ENCODE data around the gene PKP4.
"Not testable (repeated sequence)": the region's sequence is repeated elsewhere in the genome, so short reads cannot be mapped to it uniquely, and the experiment has no call there.

The PKP4 gene

DNA sequence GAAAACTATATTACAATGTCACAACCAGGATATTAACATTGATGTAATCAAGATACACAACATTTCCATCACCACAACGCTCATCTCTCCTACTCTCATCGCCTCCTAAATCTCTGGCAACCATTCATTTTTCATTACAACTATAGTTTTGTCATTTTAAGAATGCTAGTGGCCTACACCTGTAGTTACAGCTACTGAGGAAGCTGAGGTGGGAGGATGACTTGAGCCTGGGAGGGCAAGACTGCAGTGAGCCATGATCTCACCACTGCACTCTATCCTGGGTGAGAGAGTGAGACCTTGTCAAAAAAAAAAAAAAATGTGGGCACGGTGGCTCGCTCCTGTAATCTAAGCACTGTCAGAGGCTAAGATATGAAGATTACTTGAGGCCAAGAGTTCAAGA, 10.5 kb downstream of the PKP4 start:
- no peak for DNase-seq

- DNase-seq: not testable (repeated sequence)
These were observed 16.1 kb downstream of the PKP4 start for GRCh38 chr2:158472829-158473228.

- DNase-seq: not testable (repeated sequence)
These were observed 16.5 kb downstream of the PKP4 start for GRCh38 chr2:158473300-158473699.

DNA sequence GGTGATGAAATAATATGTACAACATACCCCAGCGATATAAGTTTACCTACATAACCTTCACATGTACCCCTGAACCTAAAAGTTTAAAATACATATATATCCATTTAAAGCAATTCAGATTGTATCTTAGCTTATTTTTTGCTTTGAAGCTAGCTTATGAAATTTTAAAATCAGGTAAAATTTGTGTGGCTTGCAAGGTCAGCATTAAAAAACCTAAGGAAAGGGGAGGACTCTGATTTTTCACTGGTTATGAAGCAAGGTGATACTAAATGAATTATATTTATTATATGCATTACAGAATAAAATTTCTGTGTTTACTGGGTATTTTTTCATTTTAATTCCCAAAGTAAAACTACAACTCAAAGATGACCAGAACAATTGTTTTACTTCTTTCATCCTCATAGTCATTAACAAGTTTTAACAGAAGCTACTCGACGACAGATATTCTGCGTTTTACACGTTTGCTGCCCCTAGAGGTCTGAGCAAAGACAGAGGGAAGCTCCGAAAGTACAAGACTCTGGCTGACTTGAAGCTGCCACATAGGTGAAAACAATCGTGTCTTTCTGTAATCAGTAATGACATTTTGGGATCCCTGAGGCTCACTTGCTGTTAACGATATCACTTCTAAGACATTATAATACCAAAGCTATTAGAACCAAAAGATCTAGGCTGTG, 17.1 kb downstream of the PKP4 start:
- no peak for DNase-seq

GRCh38 chr2:158474526-158475011, 17.8 kb downstream of the PKP4 start:
- DNase-seq: not testable (repeated sequence)

DNA sequence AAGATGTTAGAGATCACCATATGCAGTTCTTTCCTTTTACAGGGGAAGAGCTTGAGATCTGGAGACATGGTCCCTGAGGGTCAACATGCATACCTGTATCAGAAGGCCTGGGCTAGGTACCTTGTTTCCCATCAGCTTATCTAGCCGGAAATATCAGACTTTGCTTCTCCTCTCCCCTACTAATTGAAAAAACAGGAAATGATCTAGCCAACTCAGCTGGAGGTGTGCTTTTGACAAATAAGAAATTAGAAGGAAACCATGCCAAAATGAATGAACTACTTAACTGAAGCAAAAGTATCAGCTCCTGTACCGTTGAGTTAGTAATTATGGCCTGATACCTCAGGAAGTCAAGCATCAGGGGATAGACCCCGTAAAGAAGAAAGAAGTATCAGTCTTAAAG, 20.4 kb downstream of the PKP4 start:
- DNase-seq: no peak

DNA sequence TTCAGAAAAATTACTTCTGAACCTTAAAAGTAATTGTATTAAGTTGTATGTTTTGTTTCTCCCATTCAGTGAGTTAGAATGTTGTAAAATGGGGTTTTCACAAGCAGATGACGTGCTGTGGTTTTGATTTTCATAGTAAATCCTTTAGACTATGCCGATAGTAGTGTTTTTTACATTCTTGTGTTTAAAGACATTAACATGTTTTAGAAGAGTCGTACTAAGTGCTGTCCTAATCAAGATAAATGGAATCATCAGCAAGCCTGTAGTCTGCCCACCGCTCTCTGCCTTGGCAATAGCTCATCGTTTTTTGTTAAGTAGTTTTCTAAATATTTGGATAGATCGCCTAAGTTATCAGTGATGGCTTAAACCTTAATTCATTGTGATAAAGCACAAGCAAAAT, 21.5 kb downstream of the PKP4 start:
- DNase-seq: no peak

- DNase-seq: no peak
These were observed 22.1 kb downstream of the PKP4 start for GRCh38 chr2:158478816-158479215.

DNA sequence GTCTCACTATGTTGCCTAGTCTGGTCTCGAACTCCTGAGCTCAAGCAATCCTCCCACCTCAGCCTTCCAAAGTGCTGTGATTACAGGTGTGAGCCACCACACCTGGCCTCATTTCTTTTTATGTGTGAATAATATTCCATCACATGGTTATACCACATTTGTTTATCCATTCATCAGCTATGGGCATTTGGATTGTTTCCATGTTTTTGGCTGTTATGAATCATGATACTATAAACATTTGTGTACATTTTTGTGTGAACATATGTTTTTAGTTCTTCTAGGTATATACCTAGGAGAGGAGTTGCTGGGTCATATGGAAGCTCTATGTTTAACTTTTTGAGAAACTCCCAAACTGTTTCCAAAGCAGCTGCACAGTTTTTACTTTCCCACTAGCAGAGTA, 24.4 kb downstream of the PKP4 start:
- DNase-seq: no peak

GRCh38 chr2:158482594-158482993, 25.8 kb downstream of the PKP4 start:
- no peak for DNase-seq

- DNase-seq: no peak
These were observed 28.3 kb downstream of the PKP4 start for GRCh38 chr2:158484892-158485556.

DNA sequence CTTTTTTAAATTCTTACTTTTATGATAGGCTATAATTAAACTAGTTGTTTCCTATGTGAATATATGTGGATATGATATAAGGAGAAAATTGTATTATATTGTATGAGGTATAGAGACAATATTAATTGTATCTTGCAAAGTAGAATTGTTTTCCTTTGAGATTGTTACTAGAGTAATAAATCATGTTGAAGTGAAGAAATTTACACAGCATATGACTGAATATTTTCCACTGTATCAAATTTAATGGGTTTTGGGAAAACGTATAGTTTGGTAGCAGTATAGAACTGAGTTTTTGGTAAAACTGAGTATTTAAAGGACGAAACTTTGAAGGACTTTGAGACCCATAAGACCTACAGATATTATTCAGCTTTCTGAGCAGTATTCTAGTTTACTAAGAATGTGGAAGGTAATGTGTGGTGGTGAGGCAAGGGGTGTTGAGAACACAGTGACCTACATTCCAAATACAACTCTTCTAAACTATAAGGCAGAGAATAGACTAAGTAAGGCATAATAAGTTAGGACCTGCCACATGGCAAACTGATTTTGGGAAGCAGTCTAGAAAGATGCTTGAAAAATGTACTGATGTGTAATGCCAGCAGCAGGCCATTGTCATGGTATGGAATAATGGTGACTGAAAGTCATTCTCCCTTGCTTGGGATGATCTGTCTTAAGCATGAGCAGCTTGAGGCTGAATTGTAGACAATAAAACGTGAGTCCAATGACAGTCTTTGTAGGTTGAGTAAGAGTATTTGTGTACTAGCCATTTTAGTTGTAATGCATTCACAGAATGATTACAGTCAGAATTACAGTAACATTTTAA, 29.6 kb downstream of the PKP4 start:
- DNase-seq: no peak

GRCh38 chr2:158486970-158487325, 30.2 kb downstream of the PKP4 start:
- no peak for DNase-seq

DNA sequence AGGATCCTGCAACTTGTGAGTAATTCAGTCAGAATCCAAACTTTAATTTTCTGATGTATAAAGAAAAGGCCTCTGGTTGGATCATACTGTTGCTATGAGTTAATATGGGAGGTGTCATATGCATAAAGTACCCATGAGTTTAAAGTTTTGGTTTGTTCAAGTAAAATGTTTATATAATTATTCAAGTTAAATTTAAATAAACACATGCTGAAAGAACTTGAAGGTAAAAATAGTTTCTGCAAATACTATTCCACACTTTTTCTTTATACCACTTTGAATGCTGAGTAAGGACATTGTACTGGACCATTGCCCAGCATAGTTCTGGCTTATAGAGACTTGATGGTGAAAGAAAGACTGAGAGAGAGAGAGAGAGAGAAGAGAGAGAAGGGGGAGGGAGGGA, 30.7 kb downstream of the PKP4 start:
- no peak for DNase-seq

GRCh38 chr2:158488442-158489216, 31.9 kb downstream of the PKP4 start:
- no peak for DNase-seq

DNA sequence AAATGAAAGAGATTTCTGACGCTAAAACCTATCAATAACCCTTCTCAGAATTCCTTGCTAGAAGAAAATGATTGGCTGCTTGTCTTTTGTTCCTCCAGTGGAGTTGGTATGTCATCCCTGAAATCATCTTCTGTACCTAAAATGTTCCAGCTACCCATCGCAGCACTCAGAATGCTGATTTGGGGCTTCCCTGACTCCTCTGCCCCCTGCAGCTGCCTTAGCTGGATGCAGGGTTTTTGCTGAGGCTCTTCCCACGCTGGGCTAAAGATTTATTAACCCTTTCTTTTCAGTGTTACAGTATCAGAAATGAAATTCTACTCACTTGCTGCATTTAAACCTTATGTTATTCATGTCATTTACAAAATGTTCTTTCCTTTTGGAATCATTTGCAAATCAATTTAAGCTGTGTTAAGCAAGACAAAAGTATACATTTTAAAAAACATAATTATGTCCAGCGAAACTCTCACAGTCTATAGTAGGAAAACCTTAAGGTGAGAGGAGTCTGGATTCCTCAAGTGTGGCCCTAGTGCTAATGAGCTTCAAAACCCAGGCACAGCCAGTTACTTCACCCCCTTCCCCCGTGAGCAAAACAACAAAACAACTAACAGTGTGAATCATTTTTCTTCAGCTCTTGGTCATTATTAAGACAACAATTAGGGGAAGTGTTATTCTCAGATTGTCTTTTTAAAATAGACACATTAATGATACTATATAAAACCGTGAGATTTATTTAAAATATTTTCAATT, 32.8 kb downstream of the PKP4 start:
- DNase-seq: no peak

DNA sequence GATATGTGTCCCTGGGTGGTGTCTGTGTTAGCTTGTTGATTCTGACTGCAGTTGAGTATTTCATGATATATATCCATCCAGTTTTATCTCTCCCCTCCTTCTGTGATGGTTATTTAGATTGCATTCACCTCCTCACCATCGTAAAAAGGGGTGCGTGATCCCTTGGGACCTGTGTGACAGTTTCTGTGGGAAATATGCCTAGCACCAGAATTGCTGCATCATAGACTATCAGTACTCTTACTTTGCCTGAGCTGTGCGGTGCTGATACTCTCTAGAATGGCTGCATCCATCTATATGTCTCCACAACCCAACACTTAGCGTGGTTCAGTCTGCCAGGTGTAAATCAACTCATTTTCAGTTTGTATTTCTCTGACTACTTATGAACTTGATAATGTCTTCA, 34.3 kb downstream of the PKP4 start:
- DNase-seq: no peak

GRCh38 chr2:158493458-158493857, 36.7 kb downstream of the PKP4 start:
- no peak for DNase-seq

- DNase-seq: no peak
These were observed 38.4 kb downstream of the PKP4 start for GRCh38 chr2:158495175-158495574.

DNA sequence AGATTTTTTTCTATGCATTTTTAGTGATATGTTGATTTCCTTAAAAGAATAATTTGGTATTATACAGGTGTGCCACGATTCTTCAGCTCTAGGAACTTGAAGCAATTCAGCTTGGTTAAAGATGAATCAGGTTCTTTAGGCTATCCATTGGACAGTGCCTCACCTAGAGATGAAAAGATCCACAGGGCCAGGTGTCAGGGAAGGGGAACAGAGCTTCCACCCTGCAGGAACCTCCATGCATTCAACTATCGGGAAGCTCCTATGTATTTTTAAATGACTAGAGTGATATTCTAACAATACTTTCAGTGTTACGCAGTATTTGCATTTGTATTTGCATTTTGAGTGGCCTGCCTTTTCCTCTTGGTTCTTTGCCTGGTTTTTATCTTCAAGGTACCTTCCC, 40.2 kb downstream of the PKP4 start:
- no peak for DNase-seq

GRCh38 chr2:158497486-158497885, 40.7 kb downstream of the PKP4 start:
- no peak for DNase-seq

- no peak for DNase-seq
These were observed 41.4 kb downstream of the PKP4 start for GRCh38 chr2:158498043-158498748.
